Vagina (tissue), 2 donors: ENCODE measurements around the gene CAST.

Experiments used
- POLR2A ChIP-seq, 2 donors: fragments of 450-650 bp; IDR thresholded peaks; one replicate each; pipeline ENCODE4 v1.6.1; 2017; ENCODE audit warnings: antibody characterized with exemption in 2 of 2, mild to moderate bottlenecking in 2 of 2, moderate library complexity in 2 of 2
- POLR2AphosphoS5 ChIP-seq, 2 donors: sonication (generic); formaldehyde crosslinking; IDR thresholded peaks; one replicate each; pipeline ENCODE4 v1.9.0; 2017; ENCODE audit warnings: antibody characterized with exemption in 2 of 2, mild to moderate bottlenecking in 2 of 2, low read depth in 1 of 2; ENCODE audit not compliant: insufficient read depth in 1 of 2
- TF ChIP-seq, protein P1 (sequence below), 3 experiments: fragments of 450-650 bp in 2 of 3; fragments of 200-600 bp in 1 of 3; sonication (generic) in 1 of 3; IDR thresholded peaks; one replicate each; pipeline ENCODE4 v1.5.1; 2017 to 2019; ENCODE audit warnings: antibody characterized with exemption in 3 of 3, mild to moderate bottlenecking in 2 of 3, moderate library complexity in 2 of 3

DNA sequence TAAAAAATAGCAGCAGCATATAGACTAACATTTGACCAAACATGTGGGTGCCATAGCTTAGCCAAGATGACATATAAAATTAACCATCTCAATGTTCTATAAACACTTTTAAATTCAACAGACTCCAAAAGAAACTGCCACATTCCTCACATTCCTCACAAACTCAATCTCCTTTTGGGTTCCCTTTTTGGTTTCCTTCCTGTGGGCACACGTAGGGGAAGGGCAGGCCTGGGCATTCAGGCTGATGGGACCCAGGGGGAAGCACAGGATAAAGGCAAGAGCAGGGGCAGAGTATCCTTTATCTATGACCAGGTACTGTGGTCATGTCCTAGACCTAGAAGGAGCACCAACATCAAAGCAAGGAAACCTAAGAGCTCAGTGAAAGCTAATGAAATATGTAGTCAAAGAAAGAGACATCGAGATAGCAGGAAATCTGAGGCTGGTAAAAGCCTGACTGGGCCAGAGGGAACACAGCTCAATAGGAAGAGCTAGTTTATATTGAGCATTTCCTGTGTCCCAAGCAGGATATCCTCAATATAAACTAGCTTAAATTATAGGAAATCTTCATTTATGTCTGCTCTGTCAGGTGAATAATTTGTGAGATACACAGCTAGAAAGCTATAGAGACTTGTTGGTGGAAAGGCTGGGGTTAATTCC is 159.2 kb downstream of the CAST start:
- TF ChIP-seq POLR2A (IDR thresholded peaks at IDR 0.05) (no peak), POLR2AphosphoS5 (IDR thresholded peaks at IDR 0.05; ENCODE audit: insufficient read depth in 1 of 2, low read depth in 1 of 2) (no peak)
- TF ChIP-seq, protein P1, sequence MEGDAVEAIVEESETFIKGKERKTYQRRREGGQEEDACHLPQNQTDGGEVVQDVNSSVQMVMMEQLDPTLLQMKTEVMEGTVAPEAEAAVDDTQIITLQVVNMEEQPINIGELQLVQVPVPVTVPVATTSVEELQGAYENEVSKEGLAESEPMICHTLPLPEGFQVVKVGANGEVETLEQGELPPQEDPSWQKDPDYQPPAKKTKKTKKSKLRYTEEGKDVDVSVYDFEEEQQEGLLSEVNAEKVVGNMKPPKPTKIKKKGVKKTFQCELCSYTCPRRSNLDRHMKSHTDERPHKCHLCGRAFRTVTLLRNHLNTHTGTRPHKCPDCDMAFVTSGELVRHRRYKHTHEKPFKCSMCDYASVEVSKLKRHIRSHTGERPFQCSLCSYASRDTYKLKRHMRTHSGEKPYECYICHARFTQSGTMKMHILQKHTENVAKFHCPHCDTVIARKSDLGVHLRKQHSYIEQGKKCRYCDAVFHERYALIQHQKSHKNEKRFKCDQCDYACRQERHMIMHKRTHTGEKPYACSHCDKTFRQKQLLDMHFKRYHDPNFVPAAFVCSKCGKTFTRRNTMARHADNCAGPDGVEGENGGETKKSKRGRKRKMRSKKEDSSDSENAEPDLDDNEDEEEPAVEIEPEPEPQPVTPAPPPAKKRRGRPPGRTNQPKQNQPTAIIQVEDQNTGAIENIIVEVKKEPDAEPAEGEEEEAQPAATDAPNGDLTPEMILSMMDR (IDR thresholded peaks at IDR 0.05): no peak
